Measurements from ENCODE around the gene CHST15.

GRCh38 chr10:124126983-124127385 is 33.6 kb upstream of the CHST15 start:
- TF ChIP-seq CTCF (IDR thresholded peaks at IDR 0.05) (no peak), POLR2A (IDR thresholded peaks at IDR 0.05) (no peak)
